SK-N-SH (cell line): ENCODE results near the gene PARVA. TPM values are rescaled to one million over a fixed set of nuclear protein-coding genes. Genes with fewer than 3 reads are reported as not detected.

ENCODE experiments used
- CTCF ChIA-PET: fragments of 300-600, 350-600 bp; formaldehyde crosslinking; extraction: SDS; loops from one replicate; lab custom pipeline; 2021; lab: Yijun Ruan, JAX
- POLR2A ChIA-PET: fragments of 350-600 bp; sonication (Branson Sonifier 250); formaldehyde crosslinking; extraction: SDS; loops from one replicate; lab custom pipeline; 2020; ENCODE audit warnings: antibody characterized with exemption, inconsistent platforms; lab: Yijun Ruan, JAX
- DNase-seq: peaks from one replicate; pipeline ENCODE4 v3.0.0; 2012
- H2AFZ ChIP-seq: fragments of 200-600 bp; sonication (generic); 2 replicates; pipeline ENCODE4 v1.8.1; 2016; ENCODE audit warnings: antibody characterized with exemption, mild to moderate bottlenecking, low read depth
- H3F3A ChIP-seq: fragments of 200-600 bp; sonication (generic); replicated peaks from 2 replicates; pipeline ENCODE3; 2016; ENCODE audit warnings: antibody characterized with exemption, mild to moderate bottlenecking; ENCODE audit not compliant: insufficient read depth
- H3K27ac ChIP-seq, 2 experiments: fragments of 200-500 bp in 1 of 2; fragments of 200-600 bp in 1 of 2; sonication (Bioruptor generic) in 1 of 2; sonication (generic), shearing (Covaris generic) in 1 of 2; 2 replicates each; pipeline versions ENCODE4 v1.5.1 to v1.6.1; 2014 to 2016; ENCODE audit warnings: low read depth in 2 of 2, inconsistent platforms in 1 of 2, low read length in 1 of 2, mild to moderate bottlenecking in 1 of 2, mixed read lengths in 1 of 2
- H3K27me3 ChIP-seq: fragments of 200-600 bp; sonication (generic), shearing (Covaris generic); 2 replicates; pipeline ENCODE4 v1.6.1; 2016; ENCODE audit warnings: mixed run types; ENCODE audit not compliant: insufficient read depth
- H3K36me3 ChIP-seq, 2 experiments: fragments of 200-500 bp in 1 of 2; fragments of 200-600 bp in 1 of 2; sonication (Bioruptor generic) in 1 of 2; sonication (generic) in 1 of 2; replicated peaks in 1 of 2; 2 replicates each; pipeline versions ENCODE3 to v1.5.1; 2014 to 2016; ENCODE audit warnings: low read length in 1 of 2, mild to moderate bottlenecking in 1 of 2; ENCODE audit not compliant: insufficient read depth in 2 of 2, control insufficient read depth in 1 of 2
- H3K4me1 ChIP-seq, 2 experiments: fragments of 200-500 bp in 1 of 2; fragments of 200-600 bp in 1 of 2; sonication (Bioruptor generic) in 1 of 2; sonication (generic), shearing (Covaris generic) in 1 of 2; 2 replicates each; pipeline versions ENCODE4 v1.5.1 to v1.6.1; 2014 to 2016; ENCODE audit warnings: low read depth in 1 of 2, low read length in 1 of 2, mixed run types in 1 of 2; ENCODE audit not compliant: insufficient read depth in 2 of 2, control insufficient read depth in 1 of 2
- H3K4me2 ChIP-seq: fragments of 200-600 bp; sonication (generic), shearing (Covaris generic); 2 replicates; pipeline ENCODE4 v1.6.1; 2017; ENCODE audit warnings: mixed run types
- H3K4me3 ChIP-seq, 2 experiments: fragments of 200-500 bp in 1 of 2; fragments of 200-600 bp in 1 of 2; sonication (Bioruptor generic) in 1 of 2; sonication (generic), shearing (Covaris generic) in 1 of 2; 2 replicates each; pipeline versions ENCODE4 v1.5.1 to v1.8.1; 2014 to 2016; ENCODE audit warnings: low read depth in 2 of 2, inconsistent platforms in 1 of 2, low read length in 1 of 2, mild to moderate bottlenecking in 1 of 2, mixed read lengths in 1 of 2, moderate library complexity in 1 of 2
- H3K79me2 ChIP-seq: fragments of 200-600 bp; sonication (generic); 2 replicates; pipeline ENCODE4 v1.8.1; 2017; ENCODE audit warnings: mild to moderate bottlenecking; ENCODE audit not compliant: insufficient read depth
- H3K9ac ChIP-seq: fragments of 200-600 bp; sonication (generic); 2 replicates; pipeline ENCODE4 v1.6.1; 2017; ENCODE audit warnings: mixed run types
- H3K9me2 ChIP-seq: fragments of 200-600 bp; sonication (generic); 2 replicates; pipeline ENCODE4 v1.6.1; 2017; ENCODE audit warnings: mixed run types
- H3K9me3 ChIP-seq: fragments of 200-600 bp; sonication (generic); 2 replicates; pipeline ENCODE4 v1.6.1; 2017; ENCODE audit warnings: mixed run types, mild to moderate bottlenecking, moderate library complexity
- H4K20me1 ChIP-seq: fragments of 200-600 bp; sonication (generic); 2 replicates; pipeline ENCODE4 v1.6.1; 2017; ENCODE audit warnings: mild to moderate bottlenecking, mixed run types; ENCODE audit not compliant: insufficient read depth
- CHD2 ChIP-seq: fragments of 150-350 bp; IDR thresholded peaks from 2 replicates; pipeline ENCODE4 v1.6.1; 2018; ENCODE audit warnings: low read length; ENCODE audit not compliant: partially characterized antibody
- FOXJ3 ChIP-seq: sonication (generic); formaldehyde crosslinking; IDR thresholded peaks from 2 replicates; pipeline ENCODE4 v1.5.1; 2020; ENCODE audit warnings: mild to moderate bottlenecking, missing genetic modification reagents
- FOXM1 ChIP-seq: IDR thresholded peaks from 2 replicates; pipeline ENCODE4 v1.4.0; 2012; ENCODE audit warnings: low read depth, mild to moderate bottlenecking
- NFIC ChIP-seq: IDR thresholded peaks from 2 replicates; pipeline ENCODE4 v1.4.0; 2012; ENCODE audit warnings: borderline replicate concordance
- POLR2AphosphoS5 ChIP-seq: IDR thresholded peaks from 2 replicates; pipeline ENCODE4 v1.6.1; 2012; ENCODE audit warnings: low read depth, low read length
- RAD21 ChIP-seq: IDR thresholded peaks from 2 replicates; pipeline ENCODE4 v1.6.1; 2012; ENCODE audit warnings: mild to moderate bottlenecking, low read length
- SIN3A ChIP-seq: IDR thresholded peaks from 2 replicates; pipeline ENCODE4 v1.6.1; 2012; ENCODE audit warnings: low read depth, mild to moderate bottlenecking, low read length, moderate library complexity, borderline replicate concordance
- WGBS: methylation state at CpG from one replicate; pipeline ENCODE4 v1.1.6; 2017; ENCODE audit warnings: low lambda C conversion rate; 5-methylcytosine and 5-hydroxymethylcytosine counted together
- polyA plus RNA-seq, 3 experiments: library from polyadenylated mRNA; depleted of rRNA; stranded (reverse); fragments of >200 nt; gene quantifications; 2 replicates each; pipeline ENCODE4 v1.2.3, GENCODE V29; 2012
- TF ChIP-seq, protein P1 (sequence below): IDR thresholded peaks from 2 replicates; pipeline ENCODE4 v1.4.0; 2012; ENCODE audit warnings: low read depth, borderline replicate concordance
- TF ChIP-seq, protein P2 (sequence below): fragments of 150-350 bp; IDR thresholded peaks from 2 replicates; pipeline ENCODE4 v1.6.1; 2017; ENCODE audit warnings: antibody characterized with exemption, low read length, low read depth, borderline replicate concordance

The PARVA gene
- polyA plus RNA-seq, 1 of the 3 experiments (the other 2 are of a cell fraction), result 27.6 TPM

GRCh38 chr11:12460466-12460865 is 83.1 kb downstream of the PARVA start:
- Histone ChIP-seq H3K4me1 (peaks cover 10 to 19% of the 10 kb centered on the region in 2 experiments; a peak in 3 of 4 replicates), H3K27me3 (no peaks in the 10 kb centered on the region)
- ChIA-PET CTCF (no interaction called here), POLR2A (no interaction called here)
- TF ChIP-seq FOXM1 (no peak), NFIC (no peak)
- TF ChIP-seq, all 33 proteins: peak for 0
- Histone ChIP-seq H3F3A (peaks cover 4% of the 10 kb centered on the region), H3K9ac (no peak overlapping the region), H3K27ac (no peak overlapping the region), H4K20me1 (peaks cover 8% of the 10 kb centered on the region), H3K9me2 (no peaks in the 10 kb centered on the region), H3K36me3 (peaks cover 0 to 4% of the 10 kb centered on the region in 2 experiments), H2AFZ (no peak overlapping the region), H3K4me2 (no peak overlapping the region), H3K9me3 (no peaks in the 10 kb centered on the region), H3K4me3 (no peak overlapping the region), H3K79me2 (peaks cover 74% of the 10 kb centered on the region)
- 93% methylated on average over 4 of the region's 4 CpGs for WGBS
- no peak for DNase-seq

GRCh38 chr11:12461516-12461915 is 84.1 kb downstream of the PARVA start:
- Histone ChIP-seq H3K4me3 (no peak overlapping the region), H3K9me3 (no peaks in the 10 kb centered on the region), H3K36me3 (peaks cover 0 to 4% of the 10 kb centered on the region in 2 experiments), H3K4me1 (peaks cover 10 to 11% of the 10 kb centered on the region in 2 experiments; a peak in 3 of 4 replicates), H3K27me3 (no peaks in the 10 kb centered on the region), H3K4me2 (no peak overlapping the region), H3F3A (peaks cover 4% of the 10 kb centered on the region), H3K27ac (peak overlapping the region in 1 of 2 experiments; percentile 6; a peak in 1 of 4 replicates), H2AFZ (no peak overlapping the region), H3K79me2 (peaks cover 72% of the 10 kb centered on the region), H3K9me2 (no peaks in the 10 kb centered on the region), H4K20me1 (peaks cover 4% of the 10 kb centered on the region; the same call in 1 of the 2 replicates), H3K9ac (no peak overlapping the region)
- DNase-seq, result peak; percentile 27
- ChIA-PET CTCF (interaction anchor here (0.6 kb wide), 1 partner anchor 364 kb away, joined by 3 read pairs; no protein-coding TSS in a partner anchor), POLR2A (no interaction called here)
- WGBS, result 66% methylated on average over 5 of the region's 5 CpGs
- no peak for TF ChIP-seq RAD21
- TF ChIP-seq, protein P1, sequence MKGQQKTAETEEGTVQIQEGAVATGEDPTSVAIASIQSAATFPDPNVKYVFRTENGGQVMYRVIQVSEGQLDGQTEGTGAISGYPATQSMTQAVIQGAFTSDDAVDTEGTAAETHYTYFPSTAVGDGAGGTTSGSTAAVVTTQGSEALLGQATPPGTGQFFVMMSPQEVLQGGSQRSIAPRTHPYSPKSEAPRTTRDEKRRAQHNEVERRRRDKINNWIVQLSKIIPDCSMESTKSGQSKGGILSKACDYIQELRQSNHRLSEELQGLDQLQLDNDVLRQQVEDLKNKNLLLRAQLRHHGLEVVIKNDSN, result 0 out of 2 replicates have a peak, but pooled peaks have one; percentile 18

- H2AFZ ChIP-seq, result no peak overlapping the region
- peaks cover 0 to 11% of the 10 kb centered on the region in 2 experiments; a peak in 1 of 4 replicates for H3K4me1 ChIP-seq
- H3K9me3 ChIP-seq, result no peaks in the 10 kb centered on the region
- no peaks in the 10 kb centered on the region; the same call in none of the 2 replicates for H4K20me1 ChIP-seq
- POLR2A ChIA-PET, result no interaction called here
- 88% methylated on average over 2 of the region's 2 CpGs for WGBS
- TF ChIP-seq SIN3A (no peak), CHD2 (no peak), POLR2AphosphoS5 (no peak), FOXJ3 (CRISPR knock-in tag) (no peak)
- TF ChIP-seq, protein P1, result no peak
- TF ChIP-seq, protein P2, sequence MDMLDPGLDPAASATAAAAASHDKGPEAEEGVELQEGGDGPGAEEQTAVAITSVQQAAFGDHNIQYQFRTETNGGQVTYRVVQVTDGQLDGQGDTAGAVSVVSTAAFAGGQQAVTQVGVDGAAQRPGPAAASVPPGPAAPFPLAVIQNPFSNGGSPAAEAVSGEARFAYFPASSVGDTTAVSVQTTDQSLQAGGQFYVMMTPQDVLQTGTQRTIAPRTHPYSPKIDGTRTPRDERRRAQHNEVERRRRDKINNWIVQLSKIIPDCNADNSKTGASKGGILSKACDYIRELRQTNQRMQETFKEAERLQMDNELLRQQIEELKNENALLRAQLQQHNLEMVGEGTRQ, result no peak
- TF ChIP-seq, all 33 proteins: peak for 0
- Histone ChIP-seq H3K36me3 (peaks cover 0 to 4% of the 10 kb centered on the region in 2 experiments), H3K9ac (no peak overlapping the region), H3K27ac (no peak overlapping the region), H3K27me3 (no peaks in the 10 kb centered on the region), H3K9me2 (no peaks in the 10 kb centered on the region), H3F3A (no peaks in the 10 kb centered on the region), H3K4me3 (no peak overlapping the region), H3K4me2 (no peak overlapping the region), H3K79me2 (peaks cover 76% of the 10 kb centered on the region)
- CTCF ChIA-PET, result interaction anchor here (1.1 kb wide), 1 partner anchor 176 kb away, joined by 3 read pairs; no protein-coding TSS in a partner anchor
- DNase-seq, result no peak
Measured at GRCh38 chr11:12464303-12464702, 86.9 kb downstream of the PARVA start.
